Kidney epithelial cell (primary cell): Measurements from ENCODE around the gene RNF126. TPM values are rescaled to one million over a fixed set of nuclear protein-coding genes. Genes with fewer than 3 reads are reported as not detected.
"Not testable (repeated sequence)": the region's sequence is repeated elsewhere in the genome, so short reads cannot be mapped to it uniquely, and the experiment has no call there.

Experiments
- DNase-seq: peaks from one replicate; pipeline ENCODE4 v3.0.0-alpha.2; 2010; ENCODE audit warnings: low read depth
- H3K27me3 ChIP-seq: 2 replicates; pipeline ENCODE4 v1.6.0; 2011; ENCODE audit warnings: low read length; ENCODE audit not compliant: control insufficient read depth, insufficient read depth
- H3K36me3 ChIP-seq: 2 replicates; pipeline ENCODE4 v1.5.1; 2011; ENCODE audit warnings: low read length; ENCODE audit not compliant: control insufficient read depth, insufficient read depth
- H3K4me3 ChIP-seq: 2 replicates; pipeline ENCODE4 v1.5.1; 2011; ENCODE audit warnings: low read depth, mild to moderate bottlenecking, control low read depth, low read length
- CTCF ChIP-seq: IDR thresholded peaks from 2 replicates; pipeline ENCODE4 v1.5.1; 2011; ENCODE audit warnings: mild to moderate bottlenecking, moderate library complexity, low read length, control low read depth, inconsistent platforms; ENCODE audit not compliant: insufficient read depth, poor library complexity, severe bottlenecking
- total RNA-seq: library from RNA; depleted of rRNA; stranded (reverse); fragments of >200 nt; gene quantifications from 2 replicates; pipeline ENCODE4 v1.2.3, GENCODE V29; 2015

RNF126 gene
- total RNA-seq, 1 donor from 2014 or later = 77.6 TPM

DNA sequence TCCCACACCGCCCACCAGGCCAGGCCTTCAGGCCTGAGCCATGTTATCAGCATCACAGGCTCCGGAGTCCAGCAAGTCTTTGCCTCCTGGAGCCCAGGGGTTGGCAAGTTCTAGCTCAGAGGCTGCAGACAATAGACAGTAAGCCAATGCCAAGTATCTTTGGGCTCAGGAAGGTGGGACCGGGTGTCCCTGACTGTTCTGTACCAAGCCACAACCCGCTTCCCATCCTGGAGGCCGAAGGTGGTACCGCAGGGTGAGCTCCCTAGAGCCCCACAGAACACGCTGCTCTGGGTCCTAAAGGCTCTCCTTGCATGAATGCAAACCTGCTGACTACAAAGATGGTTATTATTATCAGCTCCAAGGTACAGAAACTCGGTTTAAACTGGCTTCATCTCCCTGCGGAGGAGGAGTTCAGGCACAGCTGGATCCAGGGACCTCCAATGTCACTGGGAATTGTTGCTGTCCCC, 7.6 kb upstream of the RNF126 start:
- Histone ChIP-seq H3K36me3 (no peaks in the 10 kb centered on the region), H3K27me3 (no peaks in the 10 kb centered on the region), H3K4me3 (no peak overlapping the region)
- no peak for DNase-seq
- no peak for TF ChIP-seq CTCF

DNA sequence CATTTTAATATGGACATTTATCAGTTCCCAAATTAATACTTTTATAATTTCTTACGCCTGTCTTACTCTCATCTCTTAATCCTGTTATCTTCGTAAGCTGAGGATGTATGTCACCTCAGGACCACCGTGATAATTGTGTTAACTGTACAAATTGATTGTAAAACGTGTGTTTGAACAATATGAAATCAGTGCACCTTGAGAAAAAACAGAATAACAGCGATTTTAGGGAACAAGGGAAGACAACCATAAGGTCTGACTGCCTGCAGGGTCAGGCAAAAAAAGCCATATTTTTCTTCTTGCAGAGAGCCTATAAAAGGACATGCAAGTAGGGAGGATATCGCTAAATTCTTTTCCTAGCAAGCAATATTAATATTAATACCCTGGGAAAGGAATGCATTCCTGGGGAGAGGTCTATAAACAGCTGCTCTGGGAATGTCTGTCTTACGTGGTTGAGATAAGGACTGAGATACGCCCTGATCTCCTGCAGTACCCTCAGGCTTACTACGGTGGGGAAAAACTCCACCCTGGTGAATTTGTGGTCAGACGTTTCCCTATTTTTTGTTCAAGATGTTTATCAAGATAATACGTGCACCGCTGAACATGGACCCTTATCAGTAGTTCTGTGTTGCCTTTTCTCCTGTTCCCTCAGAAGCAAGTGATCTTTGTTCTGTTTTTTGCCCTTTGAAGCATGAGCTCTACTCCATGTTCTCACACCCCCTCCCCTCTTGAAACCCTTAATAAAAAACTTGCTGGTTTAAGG, 5.8 kb upstream of the RNF126 start:
- not testable (repeated sequence) for DNase-seq, H3K36me3 ChIP-seq, H3K4me3 ChIP-seq, H3K27me3 ChIP-seq

DNA sequence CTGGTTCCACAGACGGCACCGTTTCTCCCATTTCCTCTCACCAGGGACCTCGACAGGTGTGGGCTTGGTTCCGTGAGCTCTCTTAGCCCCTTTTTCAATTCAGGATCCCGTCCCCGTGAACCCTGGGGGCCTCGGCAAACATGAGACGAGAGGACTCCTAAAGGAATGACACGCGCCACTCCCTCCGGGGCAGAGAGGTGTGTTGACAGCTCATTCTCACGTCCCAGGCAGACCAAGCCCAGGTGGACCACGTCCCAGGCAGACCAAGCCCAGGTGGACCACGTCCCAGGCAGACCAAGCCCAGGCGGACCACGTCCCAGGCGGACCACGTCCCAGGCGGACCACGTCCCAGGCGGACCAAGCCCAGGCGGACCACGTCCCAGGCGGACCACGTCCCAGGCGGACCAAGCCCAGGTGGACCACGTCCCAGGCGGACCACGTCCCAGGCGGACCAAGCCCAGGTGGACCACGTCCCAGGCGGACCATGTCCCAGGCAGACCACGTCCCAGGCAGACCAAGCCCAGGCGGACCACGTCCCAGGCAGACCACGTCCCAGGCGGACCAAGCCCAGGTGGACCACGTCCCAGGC, 4.1 kb upstream of the RNF126 start:
- DNase-seq, H3K36me3 ChIP-seq, H3K27me3 ChIP-seq, H3K4me3 ChIP-seq: not testable (repeated sequence)

- Histone ChIP-seq H3K36me3 (no peaks in the 10 kb centered on the region), H3K27me3 (no peaks in the 10 kb centered on the region), H3K4me3 (no peak overlapping the region)
- DNase-seq = no peak
- TF ChIP-seq CTCF = peak; percentile 96
Observed at GRCh38 chr19:664913-665443, 2.0 kb upstream of the RNF126 start.

GRCh38 chr19:663682-664117, 686 bp upstream of the RNF126 start:
- Histone ChIP-seq H3K36me3 (no peaks in the 10 kb centered on the region), H3K27me3 (no peaks in the 10 kb centered on the region), H3K4me3 (peak overlapping the region; percentile 47)
- no peak for DNase-seq
- TF ChIP-seq CTCF = no peak

- Histone ChIP-seq H3K27me3 (no peaks in the 10 kb centered on the region), H3K36me3 (no peaks in the 10 kb centered on the region), H3K4me3 (peak overlapping the region; percentile 95)
- DNase-seq = no peak
- TF ChIP-seq CTCF = no peak
Observed at GRCh38 chr19:662207-662961, 630 bp downstream of the RNF126 start.
